Stimulated activated CD4-positive, alpha-beta T cell treated with anti-CD3 and anti-CD28 coated beads, Interleukin-15, amount 100 ng/mL, for 48 hours (primary cell): ENCODE measurements around the gene GXYLT1.
"Not testable (repeated sequence)": the region's sequence is repeated elsewhere in the genome, so short reads cannot be mapped to it uniquely, and the experiment has no call there.

Source experiments
- DNase-seq, 2 donors: peaks; one replicate each; pipeline ENCODE4 v3.0.0-alpha.2; 2020; ENCODE audit warnings: low read depth in 2 of 2

The GXYLT1 gene

GRCh38 chr12:42099433-42099832 is 45.2 kb downstream of the GXYLT1 start:
- DNase-seq: no peak

- DNase-seq: no peak
These were observed 46.7 kb downstream of the GXYLT1 start for GRCh38 chr12:42097971-42098370.

- peak in 1 of 2 donors; percentile 1 for DNase-seq
These were observed 50.4 kb downstream of the GXYLT1 start for GRCh38 chr12:42094277-42094676.

- DNase-seq: no peak
These were observed 52.9 kb downstream of the GXYLT1 start for GRCh38 chr12:42091769-42092168.

GRCh38 chr12:42090899-42091298 is 53.8 kb downstream of the GXYLT1 start:
- no peak for DNase-seq

GRCh38 chr12:42086031-42086430 is 58.6 kb downstream of the GXYLT1 start:
- no peak for DNase-seq

GRCh38 chr12:42085594-42085993 is 59.1 kb downstream of the GXYLT1 start:
- DNase-seq: no peak

- DNase-seq: no peak
These were observed 60.2 kb downstream of the GXYLT1 start for GRCh38 chr12:42084522-42084921.

- DNase-seq: no peak
These were observed 67.7 kb downstream of the GXYLT1 start for GRCh38 chr12:42076976-42077375.

- DNase-seq: no peak
These were observed 74.6 kb downstream of the GXYLT1 start for GRCh38 chr12:42070036-42070435.

GRCh38 chr12:42059127-42059526 is 85.5 kb downstream of the GXYLT1 start:
- no peak for DNase-seq

GRCh38 chr12:42056130-42056529 is 88.5 kb downstream of the GXYLT1 start:
- DNase-seq: no peak

- no peak for DNase-seq
These were observed 91.2 kb downstream of the GXYLT1 start for GRCh38 chr12:42053456-42053855.

- DNase-seq: not testable (repeated sequence)
These were observed 95.7 kb downstream of the GXYLT1 start for GRCh38 chr12:42048980-42049379.

- no peak for DNase-seq
These were observed 105.1 kb downstream of the GXYLT1 start for GRCh38 chr12:42039577-42039976.

- no peak for DNase-seq
These were observed 105.5 kb downstream of the GXYLT1 start for GRCh38 chr12:42039176-42039575.

GRCh38 chr12:42031847-42032564 is 112.7 kb downstream of the GXYLT1 start:
- no peak for DNase-seq
